ENCODE measurements around the gene HADH. TPM values are rescaled to one million over a fixed set of nuclear protein-coding genes. Genes with fewer than 3 reads are reported as not detected.
"Not testable (repeated sequence)": the region's sequence is repeated elsewhere in the genome, so short reads cannot be mapped to it uniquely, and the experiment has no call there.

Gene HADH
- total RNA-seq, 2 experiments from 2014 or later, result 49.0 to 50.6 TPM

DNA sequence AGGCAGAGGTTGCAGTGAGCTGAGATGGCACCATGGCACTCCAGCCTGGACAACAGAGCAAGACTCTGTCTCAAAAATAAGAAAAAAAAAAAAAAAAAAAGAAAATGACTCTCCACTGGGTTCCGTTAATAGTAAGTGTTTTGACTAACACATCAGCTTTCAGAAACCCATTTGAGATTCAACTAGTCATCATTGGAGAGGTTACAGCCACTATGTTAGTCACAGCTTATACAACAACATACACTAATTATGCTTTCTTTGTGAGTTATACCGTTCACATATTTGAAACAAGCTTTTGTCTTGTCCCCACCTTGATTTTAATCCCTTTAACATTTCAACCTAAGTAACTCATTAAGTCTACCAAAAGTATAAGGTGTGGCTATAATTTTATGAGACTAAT lies 48.2 kb downstream of the HADH start:
- peaks cover 15% of the 10 kb centered on the region for H3K36me3 Mint-ChIP-seq
- no peak overlapping the region for H3K4me3 Mint-ChIP-seq
- CTCF ChIA-PET, result interaction anchor here (1.1 to 1.5 kb wide), 2 partner anchors 144 to 535 kb away, joined by 4 to 5 read pairs; no protein-coding TSS in a partner anchor
- POLR2A ChIA-PET, result interaction anchor here (2.8 kb wide), 1 partner anchor 70 kb away, joined by 10 read pairs; no protein-coding TSS in a partner anchor
- H3K27me3 Mint-ChIP-seq, result no peaks in the 10 kb centered on the region
- no peak for DNase-seq
- peak overlapping the region; percentile 86 for H3K27ac Mint-ChIP-seq
- H3K9me3 Mint-ChIP-seq, result no peaks in the 10 kb centered on the region
- H3K4me1 Mint-ChIP-seq (ENCODE audit: low read depth), result peaks cover 29% of the 10 kb centered on the region
- intact Hi-C loops (cut with micrococcal nuclease), result loop anchor here (1.0 to 2.0 kb wide), 3 partner anchors 7 to 71 kb away; no protein-coding TSS in a partner anchor

DNA sequence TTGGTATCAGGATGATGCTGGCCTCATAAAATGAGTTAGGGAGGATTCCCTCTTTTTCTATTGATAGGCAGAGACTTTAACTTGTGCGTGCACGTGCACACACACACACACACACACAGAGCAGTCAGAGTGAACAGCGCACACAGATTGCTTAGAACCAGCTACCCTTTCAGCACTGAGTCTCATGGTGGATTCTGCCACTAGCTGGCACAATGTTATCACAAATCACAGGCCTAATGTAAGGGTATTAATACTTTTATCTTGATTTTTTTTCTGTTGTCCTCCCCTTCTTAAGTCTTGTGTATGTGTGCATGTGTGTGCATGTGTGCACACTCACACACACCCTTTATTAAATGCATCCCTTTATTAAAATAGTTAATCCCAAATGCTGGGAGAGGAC lies 53.2 kb downstream of the HADH start:
- peaks cover 12% of the 10 kb centered on the region for H3K36me3 Mint-ChIP-seq
- no peak for DNase-seq
- H3K27me3 Mint-ChIP-seq, result no peaks in the 10 kb centered on the region
- H3K9me3 Mint-ChIP-seq, result no peaks in the 10 kb centered on the region
- POLR2A ChIA-PET, result no interaction called here
- peaks cover 31% of the 10 kb centered on the region for H3K4me1 Mint-ChIP-seq (ENCODE audit: low read depth)
- no peak overlapping the region for H3K27ac Mint-ChIP-seq
- H3K4me3 Mint-ChIP-seq, result no peak overlapping the region
- CTCF ChIA-PET, result no interaction called here
- intact Hi-C loops (cut with micrococcal nuclease), result no loop called here

DNA sequence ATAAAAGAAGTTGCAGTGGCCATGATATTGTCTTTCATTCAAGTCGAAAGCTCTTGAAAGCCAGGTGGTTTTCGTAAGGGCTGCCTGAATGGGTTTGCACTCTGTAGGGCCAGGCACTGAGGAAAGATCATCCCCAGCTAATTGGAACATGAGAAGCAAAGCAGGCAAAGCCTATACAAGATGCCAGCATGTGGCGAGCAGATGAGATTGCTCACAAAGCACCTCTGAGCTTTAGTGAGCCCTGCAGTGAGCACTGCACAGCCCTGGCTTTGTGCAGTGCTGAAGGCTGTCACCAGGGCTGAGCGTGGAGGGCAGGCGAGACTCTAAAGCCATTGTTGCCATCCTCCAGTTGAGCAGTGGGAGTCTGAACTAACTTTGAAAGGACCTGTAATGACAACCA lies 53.8 kb downstream of the HADH start:
- Mint-ChIP-seq H3K4me1 (ENCODE audit: low read depth) (peaks cover 34% of the 10 kb centered on the region), H3K27me3 (no peaks in the 10 kb centered on the region), H3K4me3 (no peak overlapping the region), H3K27ac (peak overlapping the region; percentile 47), H3K36me3 (peaks cover 17% of the 10 kb centered on the region), H3K9me3 (no peaks in the 10 kb centered on the region)
- intact Hi-C loops (cut with micrococcal nuclease), result no loop called here
- ChIA-PET CTCF (interaction anchor here (0.7 to 2.5 kb wide), 3 partner anchors 14 to 529 kb away, joined by 3 to 10 read pairs (median 3); no protein-coding TSS in a partner anchor), POLR2A (no interaction called here)
- no peak for DNase-seq

DNA sequence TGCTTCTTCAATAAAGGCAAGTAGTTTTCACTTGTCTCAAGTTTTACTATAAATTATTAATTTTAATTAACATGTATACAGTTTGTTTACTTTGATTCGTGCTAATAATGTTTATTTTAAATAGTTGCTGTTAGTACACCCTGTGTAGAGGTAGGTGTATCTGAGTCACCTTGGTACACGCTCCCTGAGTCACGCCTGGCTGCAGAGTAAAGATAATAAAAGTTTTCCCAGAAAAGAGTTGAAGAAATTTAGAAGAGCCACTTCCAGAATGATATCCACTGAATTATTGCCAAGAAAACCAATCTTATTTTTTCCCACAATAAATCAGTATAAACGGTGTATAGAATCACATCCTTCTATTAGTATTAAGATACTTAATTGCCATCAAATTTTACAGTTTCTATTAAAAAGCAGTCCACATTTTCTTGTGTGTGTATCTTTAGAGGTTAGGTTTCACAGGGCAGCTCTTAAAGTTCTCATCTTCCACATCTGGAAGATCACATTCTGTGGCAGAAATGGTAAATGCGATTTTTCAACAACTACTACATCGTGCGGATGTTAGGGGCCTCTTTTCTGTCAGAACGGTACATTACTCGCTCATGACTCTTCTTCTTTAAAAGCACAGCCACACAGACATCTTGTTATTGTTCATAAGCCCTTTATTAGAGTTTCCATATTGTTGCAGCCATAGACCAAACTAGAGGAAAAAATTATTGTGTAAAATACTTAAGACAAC lies 55.4 kb downstream of the HADH start:
- peak overlapping the region; percentile 77 for H3K27ac Mint-ChIP-seq
- peaks cover 27% of the 10 kb centered on the region for H3K36me3 Mint-ChIP-seq
- H3K4me1 Mint-ChIP-seq (ENCODE audit: low read depth), result peaks cover 47% of the 10 kb centered on the region
- ChIA-PET POLR2A (interaction anchor here (0.6 kb wide), 1 partner anchor 124 kb away, joined by 3 read pairs; the partner anchor contains the start of gene LEF1), CTCF (interaction anchor here (2.5 kb wide), 1 partner anchor 15 kb away, joined by 10 read pairs; no protein-coding TSS in a partner anchor)
- H3K4me3 Mint-ChIP-seq, result no peak overlapping the region
- no peaks in the 10 kb centered on the region for H3K27me3 Mint-ChIP-seq
- no peak for DNase-seq
- intact Hi-C loops (cut with micrococcal nuclease), result loop anchor here (1.0 kb wide), 1 partner anchor 8 kb away; no protein-coding TSS in a partner anchor
- no peaks in the 10 kb centered on the region for H3K9me3 Mint-ChIP-seq

DNA sequence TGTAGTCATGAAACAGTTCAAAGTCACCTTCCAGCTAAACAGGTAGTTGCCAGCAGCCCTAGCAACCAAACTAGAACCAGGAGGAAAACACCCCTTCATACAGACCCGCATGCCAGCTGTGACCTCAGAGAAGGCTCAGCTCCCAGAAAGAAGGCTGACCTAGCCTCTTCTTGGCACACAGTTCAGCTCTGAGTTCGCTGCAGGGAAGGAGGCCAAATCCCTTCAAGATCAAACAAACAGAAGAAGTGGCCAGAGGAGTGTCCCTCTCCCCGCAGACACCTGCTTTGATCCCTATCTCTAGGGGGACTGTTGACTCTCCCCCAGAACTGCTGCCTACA lies 56.0 kb downstream of the HADH start:
- peak; percentile 51 for DNase-seq
- POLR2A ChIA-PET, result interaction anchor here (0.6 kb wide), 1 partner anchor 123 kb away, joined by 3 read pairs; the partner anchor contains the start of gene LEF1
- Mint-ChIP-seq H3K36me3 (peaks cover 29% of the 10 kb centered on the region), H3K27me3 (no peaks in the 10 kb centered on the region), H3K4me1 (ENCODE audit: low read depth) (peaks cover 52% of the 10 kb centered on the region), H3K27ac (peak overlapping the region; percentile 77), H3K4me3 (no peak overlapping the region), H3K9me3 (no peaks in the 10 kb centered on the region)
- CTCF ChIA-PET, result interaction anchor here (2.5 kb wide), 1 partner anchor 16 kb away, joined by 10 read pairs; no protein-coding TSS in a partner anchor
- intact Hi-C loops (cut with micrococcal nuclease), result loop anchor here (1.0 kb wide), 1 partner anchor 8 kb away; no protein-coding TSS in a partner anchor

DNA sequence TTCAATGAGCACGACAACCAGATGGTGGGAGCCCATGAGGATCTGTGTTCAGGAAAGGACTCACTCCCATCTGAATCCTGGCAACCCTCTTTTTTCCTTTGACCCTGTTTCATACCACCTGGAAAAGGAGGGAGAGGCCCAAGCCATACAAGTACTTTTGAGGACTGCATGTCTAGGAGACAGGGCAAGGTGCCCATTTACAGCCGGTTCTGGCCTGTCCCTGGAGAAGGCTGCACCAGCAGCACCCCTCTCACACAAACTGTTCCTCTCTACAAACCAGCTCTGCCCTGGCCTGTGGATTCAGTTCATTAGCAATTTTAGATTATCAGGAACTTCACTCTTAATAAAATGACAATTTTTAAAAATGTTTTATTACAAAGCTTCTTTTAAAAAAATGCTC lies 57.5 kb downstream of the HADH start:
- Mint-ChIP-seq H3K9me3 (no peaks in the 10 kb centered on the region), H3K27me3 (no peaks in the 10 kb centered on the region), H3K4me1 (ENCODE audit: low read depth) (peaks cover 67% of the 10 kb centered on the region), H3K4me3 (no peak overlapping the region), H3K27ac (peak overlapping the region; percentile 11), H3K36me3 (peaks cover 34% of the 10 kb centered on the region)
- ChIA-PET POLR2A (no interaction called here), CTCF (interaction anchor here (1.2 to 1.7 kb wide), 2 partner anchors 28 to 525 kb away, joined by 3 to 5 read pairs; no protein-coding TSS in a partner anchor)
- no peak for DNase-seq
- intact Hi-C loops (cut with micrococcal nuclease), result no loop called here

DNA sequence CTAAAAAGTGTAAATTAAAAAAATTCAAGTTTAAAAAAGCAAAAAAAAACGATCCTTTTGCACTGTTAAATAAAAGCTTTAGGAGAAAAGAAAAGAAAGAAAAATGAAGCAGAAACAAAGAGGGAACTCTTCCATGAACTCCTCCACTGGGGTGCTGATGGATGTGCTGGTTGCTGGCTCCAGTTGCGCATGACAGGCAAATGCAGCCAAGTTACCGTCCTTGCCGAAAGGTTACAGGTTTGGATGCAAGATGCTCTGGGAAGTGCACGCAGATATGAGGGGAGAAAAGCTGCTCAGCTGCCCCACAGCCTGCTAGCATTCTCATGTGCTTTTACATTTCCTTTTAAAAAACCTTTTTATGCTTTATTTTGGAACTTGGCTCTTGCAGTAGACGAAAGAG lies 58.5 kb downstream of the HADH start:
- Mint-ChIP-seq H3K9me3 (no peaks in the 10 kb centered on the region), H3K4me1 (ENCODE audit: low read depth) (peaks cover 76% of the 10 kb centered on the region), H3K27me3 (no peaks in the 10 kb centered on the region), H3K36me3 (peaks cover 40% of the 10 kb centered on the region), H3K27ac (peak overlapping the region; percentile 26), H3K4me3 (no peak overlapping the region)
- ChIA-PET POLR2A (interaction anchor here (1.3 kb wide), 1 partner anchor 125 kb away, joined by 4 read pairs; no protein-coding TSS in a partner anchor), CTCF (interaction anchor here (0.5 to 1.2 kb wide), 3 partner anchors 29 to 134 kb away, joined by 3 to 4 read pairs (median 3); no protein-coding TSS in a partner anchor)
- DNase-seq, result no peak
- intact Hi-C loops (cut with micrococcal nuclease), result no loop called here

DNA sequence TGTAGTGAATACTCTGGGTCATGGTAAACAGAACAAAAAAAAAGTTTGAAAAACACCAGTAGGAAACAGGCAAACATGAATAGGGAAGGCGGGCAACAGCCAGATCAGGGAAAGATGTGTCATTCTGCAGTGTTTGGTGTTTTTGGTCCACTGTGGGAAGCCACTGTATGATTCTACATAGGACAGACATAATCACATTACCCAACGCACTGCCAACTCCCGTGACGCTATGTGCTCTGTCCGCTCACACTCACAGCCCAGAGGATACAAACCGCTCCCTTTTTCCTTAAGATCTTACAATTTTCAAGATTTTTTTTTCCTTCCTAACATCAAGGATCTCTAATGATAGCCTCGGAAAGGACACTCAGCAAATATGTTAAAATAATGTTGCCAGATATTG lies 59.3 kb downstream of the HADH start:
- H3K4me3 Mint-ChIP-seq, result peak overlapping the region; percentile 80
- CTCF ChIA-PET, result interaction anchor here (1.6 kb wide), 1 partner anchor 18 kb away, joined by 4 read pairs; no protein-coding TSS in a partner anchor

DNA sequence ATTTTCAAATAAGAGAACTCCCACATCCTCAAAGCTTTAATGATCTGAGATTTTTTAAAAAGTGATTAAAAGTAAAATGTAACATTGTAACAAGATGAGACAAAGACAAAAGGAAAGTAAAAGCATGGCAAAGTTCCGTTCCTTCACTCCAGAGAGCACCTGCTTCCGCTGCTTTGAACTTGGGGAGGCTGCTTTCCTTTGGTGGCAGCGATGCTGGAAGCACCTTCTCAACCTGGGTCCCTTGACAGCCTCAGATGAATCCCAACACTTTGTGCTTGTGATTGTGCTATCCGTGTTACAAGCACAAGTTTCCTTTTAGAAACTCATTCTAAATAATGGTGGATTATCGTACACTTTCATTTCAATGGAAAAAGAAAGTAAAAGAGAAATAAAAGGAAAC lies 59.7 kb downstream of the HADH start:
- POLR2A ChIA-PET, result interaction anchor here (1.3 to 1.5 kb wide), 2 partner anchors 19 to 123 kb away, joined by 4 read pairs; no protein-coding TSS in a partner anchor
- Mint-ChIP-seq H3K36me3 (peaks cover 47% of the 10 kb centered on the region), H3K4me3 (peak overlapping the region; percentile 80), H3K4me1 (ENCODE audit: low read depth) (peaks cover 79% of the 10 kb centered on the region), H3K9me3 (no peaks in the 10 kb centered on the region), H3K27ac (peak overlapping the region; percentile 96), H3K27me3 (no peaks in the 10 kb centered on the region)
- peak; percentile 58 for DNase-seq
- intact Hi-C loops (cut with micrococcal nuclease), result loop anchor here (1.0 kb wide), 1 partner anchor 116 kb away; no protein-coding TSS in a partner anchor
- CTCF ChIA-PET, result interaction anchor here (1.0 to 1.6 kb wide), 2 partner anchors 13 to 19 kb away, joined by 3 to 4 read pairs; no protein-coding TSS in a partner anchor

More for the DNA sequence above, 59.3 kb downstream of the HADH start:
- POLR2A ChIA-PET, result interaction anchor here (1.3 to 1.5 kb wide), 2 partner anchors 19 to 124 kb away, joined by 4 read pairs; no protein-coding TSS in a partner anchor
- Mint-ChIP-seq H3K9me3 (no peaks in the 10 kb centered on the region), H3K4me1 (ENCODE audit: low read depth) (peaks cover 78% of the 10 kb centered on the region), H3K27me3 (no peaks in the 10 kb centered on the region), H3K36me3 (peaks cover 46% of the 10 kb centered on the region), H3K27ac (peak overlapping the region; percentile 96)
- no peak for DNase-seq
- intact Hi-C loops (cut with micrococcal nuclease), result loop anchor here (1.0 kb wide), 1 partner anchor 116 kb away; no protein-coding TSS in a partner anchor

DNA sequence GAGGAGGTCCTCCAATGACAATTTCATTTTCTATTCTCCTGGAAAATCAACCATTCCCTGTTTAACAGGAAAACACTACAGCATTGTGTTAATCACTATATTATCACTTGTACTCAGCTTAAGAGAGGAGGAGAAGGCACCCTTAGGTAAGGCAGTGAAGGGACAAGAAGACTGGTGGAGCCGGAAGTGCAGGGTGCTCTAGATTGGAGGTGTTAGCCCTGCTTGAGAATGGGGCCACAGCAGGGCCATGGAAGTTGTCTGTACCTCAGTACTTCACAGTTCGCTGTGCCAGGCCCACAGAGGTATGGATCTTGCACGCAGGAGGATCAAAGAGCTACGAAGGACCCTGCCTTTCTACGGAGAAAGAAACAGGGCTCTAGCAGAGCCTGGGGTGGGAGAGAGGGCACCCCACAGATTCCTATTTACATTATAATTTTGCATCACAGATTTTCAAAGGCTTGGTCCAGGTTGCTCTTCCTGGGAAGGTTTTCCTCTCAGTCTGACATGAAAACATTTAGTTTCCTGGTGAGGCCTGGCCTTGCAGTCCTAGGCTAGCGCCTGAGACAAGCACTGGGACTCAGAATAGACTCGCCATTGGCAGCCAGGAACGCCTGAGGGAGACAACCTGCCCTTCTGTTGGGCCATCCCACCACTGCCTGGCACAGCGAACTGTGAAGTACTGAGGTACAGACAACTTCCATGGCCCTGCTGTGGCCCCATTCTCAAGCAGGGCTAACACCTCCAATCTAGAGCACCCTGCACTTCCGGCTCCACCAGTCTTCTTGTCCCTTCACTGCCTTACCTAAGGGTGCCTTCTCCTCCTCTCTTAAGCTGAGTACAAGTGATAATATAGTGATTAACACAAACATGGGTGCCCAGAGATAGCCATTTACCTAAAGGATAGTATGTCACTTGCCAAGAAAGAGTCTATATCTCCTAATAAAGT lies 60.8 kb downstream of the HADH start:
- peaks cover 47% of the 10 kb centered on the region for H3K36me3 Mint-ChIP-seq
- POLR2A ChIA-PET, result interaction anchor here (0.6 kb wide), 1 partner anchor 546 kb away, joined by 3 read pairs; no protein-coding TSS in a partner anchor

DNA sequence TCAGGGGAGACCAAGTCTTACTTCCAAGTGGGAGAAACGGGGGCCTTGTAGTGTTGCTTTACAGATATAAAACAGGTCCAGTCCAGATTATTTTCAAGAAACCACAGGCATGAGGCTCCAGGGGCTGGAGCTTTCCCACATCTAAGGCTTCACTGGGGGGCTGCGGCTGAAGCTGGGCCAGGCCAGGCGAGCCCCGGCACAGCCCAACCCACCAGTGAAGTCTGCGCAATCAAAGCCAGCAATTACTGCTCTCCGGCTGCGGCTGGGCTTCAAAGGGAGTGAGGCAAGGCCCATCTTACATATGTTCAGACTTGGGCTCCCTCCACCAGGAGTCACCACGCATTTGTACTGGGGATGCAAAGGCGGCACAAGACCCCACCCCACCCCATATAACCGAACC lies 61.7 kb downstream of the HADH start:
- intact Hi-C loops (cut with micrococcal nuclease), result no loop called here
- POLR2A ChIA-PET, result no interaction called here
- peaks cover 76% of the 10 kb centered on the region for H3K4me1 Mint-ChIP-seq (ENCODE audit: low read depth)
- no peaks in the 10 kb centered on the region for H3K27me3 Mint-ChIP-seq
- CTCF ChIA-PET, result interaction anchor here (1.3 kb wide), 1 partner anchor 21 kb away, joined by 7 read pairs; no protein-coding TSS in a partner anchor
- no peak overlapping the region for H3K4me3 Mint-ChIP-seq
- no peak for DNase-seq
- peaks cover 44% of the 10 kb centered on the region for H3K36me3 Mint-ChIP-seq
- no peaks in the 10 kb centered on the region for H3K9me3 Mint-ChIP-seq
- H3K27ac Mint-ChIP-seq, result peak overlapping the region; percentile 96

More for the DNA sequence above, 60.8 kb downstream of the HADH start:
- H3K9me3 Mint-ChIP-seq; H3K27me3 Mint-ChIP-seq; intact Hi-C loops (cut with micrococcal nuclease); DNase-seq: not testable (repeated sequence)
- Mint-ChIP-seq H3K4me1 (ENCODE audit: low read depth) (peaks cover 76% of the 10 kb centered on the region), H3K4me3 (peak overlapping the region; percentile 80), H3K27ac (peak overlapping the region; percentile 96)
- CTCF ChIA-PET, result interaction anchor here (0.7 to 1.6 kb wide), 3 partner anchors 14 to 32 kb away, joined by 3 to 4 read pairs (median 3); no protein-coding TSS in a partner anchor

Data from activated CD4-positive, alpha-beta memory T cell treated with anti-CD3 and anti-CD28 coated beads for 36 hours (primary cell).